Muscle of leg (tissue), 11 donors: ENCODE results near the gene OXCT1. TPM values are rescaled to one million over a fixed set of nuclear protein-coding genes. Genes with fewer than 3 reads are reported as not detected.
A peak's percentile ranks its signal among the peaks of the same experiment; 100 is the strongest.

Experiments used
- DNase-seq: peaks from one replicate; pipeline ENCODE4 v3.0.0; 2013
- H3K27ac ChIP-seq: one replicate; pipeline ENCODE4 v1.5.1; 2013; ENCODE audit warnings: mild to moderate bottlenecking, low read length, control low read depth
- H3K27me3 ChIP-seq: one replicate; pipeline ENCODE4 v1.6.1; 2013; ENCODE audit warnings: low read length; ENCODE audit not compliant: control insufficient read depth, insufficient read depth
- H3K36me3 ChIP-seq: one replicate; pipeline ENCODE4 v1.6.1; 2013; ENCODE audit warnings: low read length; ENCODE audit not compliant: control insufficient read depth, insufficient read depth
- H3K4me1 ChIP-seq: one replicate; pipeline ENCODE4 v1.6.1; 2013; ENCODE audit warnings: low read length; ENCODE audit not compliant: control insufficient read depth, insufficient read depth
- H3K4me3 ChIP-seq: one replicate; pipeline ENCODE4 v1.5.1; 2013; ENCODE audit warnings: low read length, control low read depth
- H3K9me3 ChIP-seq: replicated peaks from 2 replicates; pipeline ENCODE4 v1.6.1; 2013; ENCODE audit warnings: low read depth, low read length; ENCODE audit not compliant: control insufficient read depth
- WGBS: methylation state at CpG from one replicate; pipeline ENCODE4 v1.1.5; 2013; ENCODE audit warnings: missing lambda C conversion rate; ENCODE audit not compliant: insufficient coverage; 5-methylcytosine and 5-hydroxymethylcytosine counted together
- polyA plus RNA-seq, 8 donors: library from polyadenylated mRNA; unstranded; fragments of 120-200 nt; gene quantifications; one replicate each; pipeline versions ENCODE4 v1.2.1 to v1.2.3, GENCODE V29; 2013; ENCODE audit warnings: inconsistent platforms in 1 of 8, low replicate concordance in 1 of 8; ENCODE audit not compliant: insufficient read length in 8 of 8, insufficient read depth in 1 of 8
- total RNA-seq: library from RNA; stranded (reverse); fragments of 120-200 nt; gene quantifications from one replicate; pipeline ENCODE4 v1.2.4, GENCODE V29; 2013

The OXCT1 gene
- total and polyA plus RNA-seq, 9 donors: 10.0 to 18.4 (median 11.8) TPM

- WGBS: no CpG with 5 or more reads among the region's 1 CpG
Observed at GRCh38 chr5:41789434-41789833, 80.8 kb downstream of the OXCT1 start.

GRCh38 chr5:41788941-41789368 lies 81.3 kb downstream of the OXCT1 start:
- H3K36me3 ChIP-seq: no peaks in the 10 kb centered on the region
- WGBS: no CpG with 5 or more reads among the region's 2 CpGs

More at GRCh38 chr5:41789434-41789833, 80.8 kb downstream of the OXCT1 start:
- Histone ChIP-seq H3K4me3 (no peak overlapping the region), H3K27me3 (no peaks in the 10 kb centered on the region), H3K27ac (no peak overlapping the region), H3K36me3 (no peaks in the 10 kb centered on the region), H3K9me3 (no peaks in the 10 kb centered on the region), H3K4me1 (peaks cover 7% of the 10 kb centered on the region)
- DNase-seq: no peak

GRCh38 chr5:41787265-41787664 lies 83.0 kb downstream of the OXCT1 start:
- no peak for DNase-seq
- WGBS: no CpG with 5 or more reads among the region's 2 CpGs

More at GRCh38 chr5:41788941-41789368, 81.3 kb downstream of the OXCT1 start:
- Histone ChIP-seq H3K9me3 (no peaks in the 10 kb centered on the region), H3K27ac (no peak overlapping the region), H3K4me1 (peaks cover 5% of the 10 kb centered on the region), H3K27me3 (no peaks in the 10 kb centered on the region), H3K4me3 (no peak overlapping the region)
- DNase-seq: peak; percentile 67

GRCh38 chr5:41785061-41785460 lies 85.2 kb downstream of the OXCT1 start:
- Histone ChIP-seq H3K27ac (no peak overlapping the region), H3K36me3 (no peaks in the 10 kb centered on the region), H3K27me3 (no peaks in the 10 kb centered on the region), H3K4me3 (no peak overlapping the region), H3K9me3 (no peaks in the 10 kb centered on the region), H3K4me1 (peaks cover 2% of the 10 kb centered on the region)
- peak; percentile 20 for DNase-seq

More at GRCh38 chr5:41787265-41787664, 83.0 kb downstream of the OXCT1 start:
- no peak overlapping the region for H3K27ac ChIP-seq
- no peaks in the 10 kb centered on the region for H3K36me3 ChIP-seq
- no peak overlapping the region for H3K4me3 ChIP-seq
- H3K4me1 ChIP-seq: peaks cover 3% of the 10 kb centered on the region
- no peaks in the 10 kb centered on the region for H3K27me3 ChIP-seq
- no peaks in the 10 kb centered on the region for H3K9me3 ChIP-seq

GRCh38 chr5:41778410-41778809 lies 91.8 kb downstream of the OXCT1 start:
- Histone ChIP-seq H3K9me3 (no peaks in the 10 kb centered on the region), H3K36me3 (no peaks in the 10 kb centered on the region), H3K27me3 (no peaks in the 10 kb centered on the region), H3K4me1 (no peaks in the 10 kb centered on the region), H3K4me3 (no peak overlapping the region), H3K27ac (no peak overlapping the region)
- no CpG with 5 or more reads among the region's 3 CpGs for WGBS
- DNase-seq: no peak

- H3K36me3 ChIP-seq: no peaks in the 10 kb centered on the region
- no peak overlapping the region for H3K27ac ChIP-seq
- no peaks in the 10 kb centered on the region for H3K4me1 ChIP-seq
- H3K9me3 ChIP-seq: no peaks in the 10 kb centered on the region
- H3K4me3 ChIP-seq: no peak overlapping the region
- H3K27me3 ChIP-seq: no peaks in the 10 kb centered on the region
- DNase-seq: no peak
- WGBS: no CpG with 5 or more reads among the region's 2 CpGs
Observed at GRCh38 chr5:41776435-41776834, 93.8 kb downstream of the OXCT1 start.

GRCh38 chr5:41773799-41774198 lies 96.4 kb downstream of the OXCT1 start:
- Histone ChIP-seq H3K27me3 (no peaks in the 10 kb centered on the region), H3K36me3 (no peaks in the 10 kb centered on the region), H3K4me3 (no peak overlapping the region), H3K4me1 (no peaks in the 10 kb centered on the region), H3K9me3 (no peaks in the 10 kb centered on the region), H3K27ac (no peak overlapping the region)
- no peak for DNase-seq
- WGBS: no CpG with 5 or more reads among the region's 1 CpG

GRCh38 chr5:41772785-41773442 lies 97.3 kb downstream of the OXCT1 start:
- Histone ChIP-seq H3K4me3 (no peak overlapping the region), H3K9me3 (no peaks in the 10 kb centered on the region), H3K36me3 (no peaks in the 10 kb centered on the region), H3K27me3 (no peaks in the 10 kb centered on the region), H3K4me1 (no peaks in the 10 kb centered on the region), H3K27ac (no peak overlapping the region)
- WGBS: 71% methylated on average over 1 of the region's 4 CpGs
- no peak for DNase-seq

- H3K4me1 ChIP-seq: no peaks in the 10 kb centered on the region
- no peaks in the 10 kb centered on the region for H3K27me3 ChIP-seq
- no peak overlapping the region for H3K4me3 ChIP-seq
- WGBS: no CpG with 5 or more reads among the region's 2 CpGs
- no peaks in the 10 kb centered on the region for H3K36me3 ChIP-seq
- no peak for DNase-seq
- H3K27ac ChIP-seq: no peak overlapping the region
- H3K9me3 ChIP-seq: no peaks in the 10 kb centered on the region
Observed at GRCh38 chr5:41772056-41772455, 98.2 kb downstream of the OXCT1 start.

GRCh38 chr5:41770799-41771198 lies 99.4 kb downstream of the OXCT1 start:
- H3K36me3 ChIP-seq: no peaks in the 10 kb centered on the region
- H3K27ac ChIP-seq: no peak overlapping the region
- H3K4me1 ChIP-seq: no peaks in the 10 kb centered on the region
- no peak overlapping the region for H3K4me3 ChIP-seq
- DNase-seq: no peak
- no peaks in the 10 kb centered on the region for H3K27me3 ChIP-seq
- no peaks in the 10 kb centered on the region for H3K9me3 ChIP-seq

GRCh38 chr5:41768692-41769091 lies 101.5 kb downstream of the OXCT1 start:
- WGBS: 98% methylated on average over 4 of the region's 5 CpGs
- no peaks in the 10 kb centered on the region for H3K36me3 ChIP-seq
- no peak overlapping the region for H3K4me3 ChIP-seq
- no peaks in the 10 kb centered on the region for H3K4me1 ChIP-seq
- no peak for DNase-seq
- H3K9me3 ChIP-seq: no peaks in the 10 kb centered on the region
- H3K27me3 ChIP-seq: no peaks in the 10 kb centered on the region
- no peak overlapping the region for H3K27ac ChIP-seq
